ENCODE measurements around the gene CREBBP.

DNA sequence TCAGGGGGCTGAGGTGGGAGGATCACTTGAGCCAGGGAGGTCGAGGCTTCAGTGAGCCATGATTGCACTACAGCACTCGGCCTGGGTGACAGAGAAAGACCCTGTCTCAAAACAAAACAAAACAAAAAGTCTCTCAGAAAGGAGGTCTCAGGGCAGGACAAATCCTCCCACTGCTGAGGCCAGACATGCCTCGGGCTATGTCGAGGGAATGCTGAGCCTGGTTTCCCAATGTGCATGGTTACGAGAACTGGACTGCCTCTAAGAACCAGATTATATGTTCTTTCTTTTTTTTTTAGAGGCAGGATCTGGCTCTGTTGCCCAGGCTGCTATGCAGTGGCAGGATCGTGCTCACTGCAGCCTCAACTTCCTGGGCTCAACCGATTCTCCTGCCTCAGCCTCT lies 190.8 kb downstream of the CREBBP start:
- TF ChIP-seq TAF1 (IDR thresholded peaks at IDR 0.05; ENCODE audit: borderline replicate concordance, insufficient read depth, low read length) (no peak), POLR2AphosphoS5 (IDR thresholded peaks at IDR 0.05; ENCODE audit: low read depth, low read length) (no peak)
